DND-41 (cell line): ENCODE results near the gene VGLL2.

Source experiments
- ATAC-seq: fragments of 200-7000 bp; cut with Tn5 transposase; 3 replicates; pipeline ENCODE4 v1.9.1; 2021; ENCODE audit warnings: low read depth; ENCODE audit not compliant: insufficient read depth
- DNase-seq: peaks from one replicate; pipeline ENCODE4 v3.0.0-alpha.2; 2020
- H2AFZ ChIP-seq: 2 replicates; pipeline ENCODE4 v1.6.0; 2012; ENCODE audit warnings: low read depth, low read length
- H3K27ac ChIP-seq: 2 replicates; pipeline ENCODE4 v1.5.1; 2012; ENCODE audit warnings: low read length, inconsistent platforms
- H3K27me3 ChIP-seq: fragments of 200-600 bp; sonication (generic); 2 replicates; pipeline ENCODE4 v1.6.0; 2012; ENCODE audit warnings: low read length, mild to moderate bottlenecking, inconsistent platforms; ENCODE audit not compliant: insufficient read depth, poor library complexity
- H3K36me3 ChIP-seq: 2 replicates; pipeline ENCODE4 v1.5.1; 2012; ENCODE audit warnings: low read length, inconsistent platforms; ENCODE audit not compliant: insufficient read depth
- H3K4me1 ChIP-seq: 2 replicates; pipeline ENCODE4 v1.5.1; 2012; ENCODE audit warnings: mild to moderate bottlenecking, low read length; ENCODE audit not compliant: insufficient read depth
- H3K4me2 ChIP-seq: 2 replicates; pipeline ENCODE4 v1.6.0; 2012; ENCODE audit warnings: mild to moderate bottlenecking, moderate library complexity, low read length, inconsistent platforms; ENCODE audit not compliant: insufficient read depth
- H3K4me3 ChIP-seq, 2 experiments: fragments of 200-600 bp in 1 of 2; shearing (Covaris generic) in 1 of 2; 2 replicates each; pipeline ENCODE4 v1.5.1; 2012 to 2016; ENCODE audit warnings: inconsistent platforms in 2 of 2, low read length in 2 of 2, mild to moderate bottlenecking in 2 of 2, low read depth in 1 of 2, moderate library complexity in 1 of 2
- H3K79me2 ChIP-seq: 2 replicates; pipeline ENCODE4 v1.6.0; 2012; ENCODE audit warnings: low read length, inconsistent platforms; ENCODE audit not compliant: insufficient read depth
- H3K9ac ChIP-seq: 2 replicates; pipeline ENCODE4 v1.6.0; 2012; ENCODE audit warnings: low read depth, mild to moderate bottlenecking, inconsistent platforms, low read length, moderate library complexity
- H3K9me3 ChIP-seq: 2 replicates; pipeline ENCODE4 v1.5.1; 2012; ENCODE audit warnings: low read length, moderate library complexity, mild to moderate bottlenecking, inconsistent platforms; ENCODE audit not compliant: insufficient read depth, severe bottlenecking
- H4K20me1 ChIP-seq: 2 replicates; pipeline ENCODE4 v1.6.0; 2012; ENCODE audit warnings: low read length; ENCODE audit not compliant: insufficient read depth
- CTCF ChIP-seq: IDR thresholded peaks from 2 replicates; pipeline ENCODE4 v1.5.1; 2012; ENCODE audit warnings: borderline replicate concordance, low read length, moderate library complexity, mild to moderate bottlenecking; ENCODE audit not compliant: poor library complexity, severe bottlenecking; ENCODE audit errors: extremely low read depth
- EZH2 ChIP-seq: IDR thresholded peaks from 3 replicates; pipeline ENCODE4 v1.6.1; 2012; ENCODE audit warnings: borderline replicate concordance, low read depth, mild to moderate bottlenecking, moderate library complexity, low read length, inconsistent platforms; ENCODE audit not compliant: severe bottlenecking

Gene VGLL2

GRCh38 chr6:117270055-117270842 is 4.9 kb downstream of the VGLL2 start:
- Histone ChIP-seq H3K27ac (no peak overlapping the region), H3K27me3 (peaks cover 15% of the 10 kb centered on the region), H3K36me3 (no peaks in the 10 kb centered on the region), H3K79me2 (no peaks in the 10 kb centered on the region), H3K4me1 (no peaks in the 10 kb centered on the region), H3K4me3 (no peak overlapping the region), H2AFZ (no peak overlapping the region), H3K4me2 (no peak overlapping the region), H3K9ac (no peak overlapping the region), H3K9me3 (no peaks in the 10 kb centered on the region), H4K20me1 (no peaks in the 10 kb centered on the region)
- ATAC-seq (no peak), DNase-seq (no peak)
- TF ChIP-seq CTCF (no peak), EZH2 (no peak)

GRCh38 chr6:117270843-117271507 is 5.6 kb downstream of the VGLL2 start:
- no peak for ATAC-seq
- no peak for TF ChIP-seq CTCF
- no peak for TF ChIP-seq EZH2
- Histone ChIP-seq H3K4me3 (no peak overlapping the region), H3K36me3 (no peaks in the 10 kb centered on the region), H3K27ac (no peak overlapping the region), H3K79me2 (no peaks in the 10 kb centered on the region), H3K4me2 (no peak overlapping the region), H4K20me1 (no peaks in the 10 kb centered on the region), H2AFZ (no peak overlapping the region), H3K27me3 (peaks cover 15% of the 10 kb centered on the region), H3K9me3 (no peaks in the 10 kb centered on the region), H3K9ac (no peak overlapping the region), H3K4me1 (no peaks in the 10 kb centered on the region)
- DNase-seq, result no peak

GRCh38 chr6:117272032-117272866 is 6.9 kb downstream of the VGLL2 start:
- Histone ChIP-seq H2AFZ (no peak overlapping the region), H3K79me2 (no peaks in the 10 kb centered on the region), H3K27me3 (peaks cover 10% of the 10 kb centered on the region), H3K9ac (no peak overlapping the region), H3K27ac (no peak overlapping the region), H3K9me3 (no peaks in the 10 kb centered on the region), H3K4me1 (no peaks in the 10 kb centered on the region), H3K4me2 (no peak overlapping the region), H4K20me1 (no peaks in the 10 kb centered on the region), H3K4me3 (no peak overlapping the region), H3K36me3 (no peaks in the 10 kb centered on the region)
- no peak for TF ChIP-seq EZH2
- TF ChIP-seq CTCF, result no peak
- DNase-seq (no peak), ATAC-seq (no peak)
